Endothelial cell of umbilical vein (primary cell): Measurements from ENCODE around the gene ADAMTSL2. TPM values are rescaled to one million over a fixed set of nuclear protein-coding genes. Genes with fewer than 3 reads are reported as not detected.

Experiments
- BruUV-seq: library from RNA; stranded (reverse); fragments of 400-500 nt; replicated peaks from 2 replicates; lab custom pipeline; 2021; lab: Mats Ljungman, UMichigan
- CTCF ChIA-PET: fragments of 300-600, 350-600 bp; sonication (Branson Sonifier 250); formaldehyde crosslinking; loops from one replicate; lab custom pipeline; 2021; ENCODE audit warnings: antibody characterized with exemption, inconsistent platforms; lab: Charles Lee
- POLR2A ChIA-PET: fragments of 300-600, 350-600 bp; sonication (Branson Sonifier 250); formaldehyde crosslinking; loops from one replicate; lab custom pipeline; 2021; ENCODE audit warnings: antibody characterized with exemption, inconsistent platforms; lab: Charles Lee
- DNase-seq: peaks from one replicate; pipeline ENCODE4 v3.0.0-alpha.2; 2011; ENCODE audit warnings: low read depth, low spot score
- FAIRE-seq: peaks from 2 replicates; lab custom pipeline; 2011; peaks lifted over from hg19 to GRCh38; lab: Jason Lieb, UNC
- H2AFZ ChIP-seq: 2 replicates; pipeline ENCODE4 v1.6.0; 2012; ENCODE audit warnings: low read depth, low read length, control low read depth, inconsistent platforms
- H3K27ac ChIP-seq: 2 replicates; pipeline ENCODE4 v1.5.1; 2011; ENCODE audit warnings: low read depth, mild to moderate bottlenecking, control low read depth, low read length, moderate library complexity; ENCODE audit not compliant: insufficient read depth
- H3K27me3 ChIP-seq, 2 experiments: 2 replicates each; pipeline versions ENCODE4 v1.6.0 to v1.6.1; 2011; ENCODE audit warnings: low read length in 2 of 2, mixed read lengths in 1 of 2; ENCODE audit not compliant: control insufficient read depth in 2 of 2, insufficient read depth in 2 of 2
- H3K36me3 ChIP-seq, 2 experiments: 2 replicates in 1 of 2; 3 replicates in 1 of 2; pipeline ENCODE4 v1.5.1; 2011; ENCODE audit warnings: low read length in 2 of 2, mild to moderate bottlenecking in 1 of 2, moderate library complexity in 1 of 2; ENCODE audit not compliant: control insufficient read depth in 2 of 2, insufficient read depth in 2 of 2; ENCODE audit errors: extremely low read depth in 1 of 2
- H3K4me1 ChIP-seq: 3 replicates; pipeline ENCODE4 v1.5.1; 2011; ENCODE audit warnings: mild to moderate bottlenecking, low read length; ENCODE audit not compliant: control insufficient read depth, insufficient read depth; ENCODE audit errors: extremely low read depth
- H3K4me2 ChIP-seq: 2 replicates; pipeline ENCODE4 v1.6.1; 2011; ENCODE audit warnings: low read length, control low read depth, mixed read lengths; ENCODE audit not compliant: insufficient read depth
- H3K4me3 ChIP-seq, 3 experiments: fragments of 200-600 bp in 1 of 3; sonication (generic), shearing (Covaris generic) in 1 of 3; replicated peaks in 1 of 3; 2 replicates each; pipeline ENCODE4 v1.5.1; 2011 to 2016; ENCODE audit warnings: control low read depth in 3 of 3, low read length in 3 of 3, mild to moderate bottlenecking in 2 of 3, inconsistent platforms in 1 of 3, low read depth in 1 of 3, moderate library complexity in 1 of 3; ENCODE audit not compliant: insufficient read depth in 1 of 3
- H3K79me2 ChIP-seq: 2 replicates; pipeline ENCODE4 v1.6.0; 2012; ENCODE audit warnings: low read length, inconsistent platforms; ENCODE audit not compliant: control insufficient read depth, insufficient read depth
- H3K9ac ChIP-seq: replicated peaks from 2 replicates; pipeline ENCODE3; 2011; ENCODE audit warnings: low read length, control low read depth; ENCODE audit not compliant: insufficient read depth; ENCODE audit errors: extremely low read depth
- H3K9me1 ChIP-seq: replicated peaks from 3 replicates; pipeline ENCODE4 v1.6.0; 2011; ENCODE audit warnings: mild to moderate bottlenecking, low read length; ENCODE audit not compliant: control insufficient read depth, insufficient read depth; ENCODE audit errors: extremely low read depth
- H3K9me3 ChIP-seq: replicated peaks from 2 replicates; pipeline ENCODE4 v1.5.1; 2012; ENCODE audit warnings: low read length, inconsistent platforms; ENCODE audit not compliant: control insufficient read depth, insufficient read depth
- H4K20me1 ChIP-seq: replicated peaks from 2 replicates; pipeline ENCODE3; 2011; ENCODE audit warnings: mild to moderate bottlenecking, low read length; ENCODE audit not compliant: control insufficient read depth, insufficient read depth; ENCODE audit errors: extremely low read depth
- EZH2 ChIP-seq: IDR thresholded peaks from 2 replicates; pipeline ENCODE4 v1.6.1; 2012; ENCODE audit warnings: borderline replicate concordance, low read depth, mild to moderate bottlenecking, moderate library complexity, low read length, inconsistent platforms; ENCODE audit not compliant: severe bottlenecking
- FOS ChIP-seq: IDR thresholded peaks from 2 replicates; pipeline ENCODE4 v1.6.1; 2011; ENCODE audit warnings: mild to moderate bottlenecking, low read length, moderate library complexity, borderline replicate concordance; ENCODE audit not compliant: insufficient read depth
- GATA2 ChIP-seq: IDR thresholded peaks from 2 replicates; pipeline ENCODE4 v1.7.0; 2011; ENCODE audit warnings: low read depth, mild to moderate bottlenecking, moderate library complexity, mixed read lengths, low read length; ENCODE audit not compliant: insufficient read length, insufficient read depth
- JUN ChIP-seq: IDR thresholded peaks from 2 replicates; pipeline ENCODE4 v1.6.1; 2011; ENCODE audit warnings: borderline replicate concordance, low read depth; ENCODE audit not compliant: insufficient read length, insufficient read depth
- MYC ChIP-seq: IDR thresholded peaks from one replicate; pipeline ENCODE4 v1.6.1; 2011; ENCODE audit warnings: mild to moderate bottlenecking, low read depth, low read length
- POLR2A ChIP-seq: IDR thresholded peaks from 2 replicates; pipeline ENCODE4 v1.6.1; 2012; ENCODE audit warnings: low read depth, mild to moderate bottlenecking, control low read depth, low read length
- POLR2AphosphoS5 ChIP-seq: IDR thresholded peaks from 2 replicates; pipeline ENCODE4 v1.6.1; 2012; ENCODE audit warnings: low read depth, mild to moderate bottlenecking, control low read depth, low read length, moderate library complexity; ENCODE audit not compliant: insufficient read depth
- dilution Hi-C: fragments of 300-500 bp; cut with MboI; formaldehyde crosslinking; loops from one replicate; pipeline ENCODE4 v1.15.0; 2019; ENCODE audit warnings: low sequenced_read_pairs; ENCODE audit not compliant: extremely low pct_ligation_motif_present
- intact Hi-C: fragments of 100-400 bp; cut with micrococcal nuclease; formaldehyde crosslinking; loops from one replicate; pipeline ENCODE4 v1.10.0; 2022
- polyA plus RNA-seq, 4 experiments: library from polyadenylated mRNA; depleted of rRNA in 3 of 4; stranded (reverse) in 3 of 4; unstranded in 1 of 4; fragments of >200 nt; gene quantifications; 2 replicates each; pipeline versions ENCODE4 v1.2.1 to v1.2.3, GENCODE V29; 2011 to 2012; ENCODE audit warnings: missing spikeins in 1 of 4
- total RNA-seq: library from RNA; stranded (reverse); gene quantifications from 2 replicates; pipeline ENCODE4 v1.2.3, GENCODE V29; 2021
- TF ChIP-seq, protein P1 (sequence below), 2 donors: IDR thresholded peaks; 1 replicate in 1 of 2; 2 replicates in 1 of 2; pipeline ENCODE4 v1.5.1; 2011; ENCODE audit warnings: low read length in 2 of 2, mild to moderate bottlenecking in 2 of 2, moderate library complexity in 2 of 2, control low read depth in 1 of 2, inconsistent platforms in 1 of 2, low read depth in 1 of 2; ENCODE audit not compliant: insufficient read depth in 1 of 2; ENCODE audit errors: extremely low read depth in 1 of 2
- TF ChIP-seq, protein P2 (sequence below): IDR thresholded peaks from 2 replicates; pipeline ENCODE4 v1.6.1; 2011; ENCODE audit not compliant: insufficient read depth, insufficient read length

ADAMTSL2 gene
- total and polyA plus RNA-seq, 2 donors (not counting 3 experiments of a cell fraction or from before 2014, with no cell fraction given) = not detected

DNA sequence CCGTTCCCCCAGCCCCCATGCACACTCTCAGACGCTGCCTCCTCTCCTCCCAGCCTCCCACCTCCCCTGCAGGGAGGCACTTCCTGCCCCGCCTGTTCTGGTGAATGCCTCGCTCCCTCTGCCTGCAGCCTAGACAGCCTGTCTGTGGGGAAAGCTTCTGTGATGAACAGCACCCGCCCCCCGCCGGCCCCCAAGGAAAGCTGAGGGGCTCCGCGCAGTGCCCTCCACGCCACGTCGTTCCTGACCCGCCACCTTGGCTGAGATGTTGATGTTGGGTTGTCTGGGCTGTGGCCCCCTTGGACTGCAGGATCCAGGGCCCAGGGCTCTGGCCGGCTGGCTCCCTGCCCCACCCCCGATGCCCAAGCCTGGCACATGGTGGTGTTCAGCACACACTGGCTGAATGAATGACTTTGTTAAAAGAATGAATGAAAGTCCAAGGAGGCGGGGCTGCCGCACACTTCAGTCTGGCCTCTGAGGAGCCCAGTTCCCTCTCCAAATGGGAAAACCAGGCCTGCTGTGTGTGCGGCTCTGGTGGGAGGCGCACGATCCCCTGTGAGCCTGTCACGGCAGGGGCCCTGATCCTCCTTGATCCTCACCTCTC is 7.7 kb upstream of the ADAMTSL2 start:
- CTCF ChIA-PET = no interaction called here
- FAIRE-seq (no peak), DNase-seq (no peak)
- dilution Hi-C loops (no loop called here), intact Hi-C loops (no loop called here)
- Histone ChIP-seq H3K27me3 (peaks cover 0 to 3% of the 10 kb centered on the region in 2 experiments), H3K79me2 (no peaks in the 10 kb centered on the region), H3K27ac (no peak overlapping the region), H3K4me2 (no peak overlapping the region), H2AFZ (no peak overlapping the region), H3K36me3 (no peaks in the 10 kb centered on the region), H3K9ac (no peak overlapping the region), H3K4me3 (no peak overlapping the region), H3K4me1 (no peaks in the 10 kb centered on the region), H4K20me1 (no peaks in the 10 kb centered on the region), H3K9me1 (no peaks in the 10 kb centered on the region), H3K9me3 (no peaks in the 10 kb centered on the region)
- POLR2A ChIA-PET = no interaction called here
- no TSS peak for BruUV-seq
- TF ChIP-seq FOS = no peak
- TF ChIP-seq POLR2A = no peak
- TF ChIP-seq GATA2 = no peak
- no peak for TF ChIP-seq EZH2
- no peak for TF ChIP-seq POLR2AphosphoS5
- TF ChIP-seq, protein P1, sequence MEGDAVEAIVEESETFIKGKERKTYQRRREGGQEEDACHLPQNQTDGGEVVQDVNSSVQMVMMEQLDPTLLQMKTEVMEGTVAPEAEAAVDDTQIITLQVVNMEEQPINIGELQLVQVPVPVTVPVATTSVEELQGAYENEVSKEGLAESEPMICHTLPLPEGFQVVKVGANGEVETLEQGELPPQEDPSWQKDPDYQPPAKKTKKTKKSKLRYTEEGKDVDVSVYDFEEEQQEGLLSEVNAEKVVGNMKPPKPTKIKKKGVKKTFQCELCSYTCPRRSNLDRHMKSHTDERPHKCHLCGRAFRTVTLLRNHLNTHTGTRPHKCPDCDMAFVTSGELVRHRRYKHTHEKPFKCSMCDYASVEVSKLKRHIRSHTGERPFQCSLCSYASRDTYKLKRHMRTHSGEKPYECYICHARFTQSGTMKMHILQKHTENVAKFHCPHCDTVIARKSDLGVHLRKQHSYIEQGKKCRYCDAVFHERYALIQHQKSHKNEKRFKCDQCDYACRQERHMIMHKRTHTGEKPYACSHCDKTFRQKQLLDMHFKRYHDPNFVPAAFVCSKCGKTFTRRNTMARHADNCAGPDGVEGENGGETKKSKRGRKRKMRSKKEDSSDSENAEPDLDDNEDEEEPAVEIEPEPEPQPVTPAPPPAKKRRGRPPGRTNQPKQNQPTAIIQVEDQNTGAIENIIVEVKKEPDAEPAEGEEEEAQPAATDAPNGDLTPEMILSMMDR (IDR thresholded peaks at IDR 0.05; ENCODE audit: extremely low read depth in 1 of 2, insufficient read depth in 1 of 2, low read depth in 1 of 2, low read length in 2 of 2) = no peak
- no peak for TF ChIP-seq MYC
- no peak for TF ChIP-seq JUN
- TF ChIP-seq, protein P2, sequence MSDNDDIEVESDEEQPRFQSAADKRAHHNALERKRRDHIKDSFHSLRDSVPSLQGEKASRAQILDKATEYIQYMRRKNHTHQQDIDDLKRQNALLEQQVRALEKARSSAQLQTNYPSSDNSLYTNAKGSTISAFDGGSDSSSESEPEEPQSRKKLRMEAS = no peak
